ENCODE measurements around the gene CHST8. TPM values are rescaled to one million over a fixed set of nuclear protein-coding genes. Genes with fewer than 3 reads are reported as not detected.

The CHST8 gene
- total and polyA plus RNA-seq, 4 donors: 0.09 to 0.67 (median 0.24) TPM

- Histone ChIP-seq H3K4me1 (ENCODE audit: control insufficient read depth in 5 of 5, insufficient read depth in 5 of 5, low read length in 5 of 5) (peaks cover 0 to 2% (median 0%) of the 10 kb centered on the region in 5 donors), H3K27ac (ENCODE audit: low read depth in 1 of 2, low read length in 1 of 2) (no peak overlapping the region), H3K9ac (ENCODE audit: insufficient read depth in 1 of 2, low read length in 2 of 2) (no peak overlapping the region), H3K27me3 (ENCODE audit: control insufficient read depth in 3 of 3, insufficient read depth in 3 of 3, low read length in 2 of 3) (no peaks in the 10 kb centered on the region), H3K4me3 (no peak overlapping the region), H3K36me3 (ENCODE audit: control insufficient read depth in 4 of 4, insufficient read depth in 4 of 4, low read length in 4 of 4) (no peaks in the 10 kb centered on the region), H3K9me3 (ENCODE audit: control insufficient read depth in 4 of 4, insufficient read depth in 3 of 4, low read length in 3 of 4) (no peaks in the 10 kb centered on the region)
- no peak for ATAC-seq (ENCODE audit: insufficient read depth, low FRiP score)
- peak; percentile 71 for TF ChIP-seq CTCF (IDR thresholded peaks at IDR 0.05; ENCODE audit: control extremely low read depth, extremely low read depth)
- DNase-seq: peak; percentile 49 to 60 (median 55)
- WGBS, 2 donors: 34 to 35% methylated on average over 19 of the region's 19 CpGs
Observed at GRCh38 chr19:33771384-33772101, 149.8 kb downstream of the CHST8 start.

DNA sequence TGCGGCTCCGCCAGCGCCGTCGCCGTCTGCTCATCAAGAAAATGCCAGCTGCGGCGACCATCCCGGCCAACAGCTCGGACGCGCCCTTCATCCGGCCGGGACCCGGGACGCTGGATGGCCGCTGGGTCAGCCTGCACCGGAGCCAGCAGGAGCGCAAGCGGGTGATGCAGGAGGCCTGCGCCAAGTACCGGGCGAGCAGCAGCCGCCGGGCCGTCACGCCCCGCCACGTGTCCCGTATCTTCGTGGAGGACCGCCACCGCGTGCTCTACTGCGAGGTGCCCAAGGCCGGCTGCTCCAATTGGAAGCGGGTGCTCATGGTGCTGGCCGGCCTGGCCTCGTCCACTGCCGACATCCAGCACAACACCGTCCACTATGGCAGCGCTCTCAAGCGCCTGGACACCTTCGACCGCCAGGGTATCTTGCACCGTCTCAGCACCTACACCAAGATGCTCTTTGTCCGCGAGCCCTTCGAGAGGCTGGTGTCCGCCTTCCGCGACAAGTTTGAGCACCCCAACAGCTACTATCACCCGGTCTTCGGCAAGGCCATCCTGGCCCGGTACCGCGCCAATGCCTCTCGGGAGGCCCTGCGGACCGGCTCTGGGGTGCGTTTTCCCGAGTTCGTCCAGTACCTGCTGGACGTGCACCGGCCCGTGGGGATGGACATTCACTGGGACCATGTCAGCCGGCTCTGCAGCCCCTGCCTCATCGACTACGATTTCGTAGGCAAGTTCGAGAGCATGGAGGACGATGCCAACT, 150.5 kb downstream of the CHST8 start:
- Histone ChIP-seq H3K4me3 (no peak overlapping the region), H3K4me1 (ENCODE audit: control insufficient read depth in 5 of 5, insufficient read depth in 5 of 5, low read length in 5 of 5) (peaks cover 0 to 2% (median 0%) of the 10 kb centered on the region in 5 donors), H3K27ac (ENCODE audit: low read depth in 1 of 2, low read length in 1 of 2) (no peak overlapping the region), H3K9me3 (ENCODE audit: control insufficient read depth in 4 of 4, insufficient read depth in 3 of 4, low read length in 3 of 4) (no peaks in the 10 kb centered on the region), H3K36me3 (ENCODE audit: control insufficient read depth in 4 of 4, insufficient read depth in 4 of 4, low read length in 4 of 4) (no peaks in the 10 kb centered on the region), H3K27me3 (ENCODE audit: control insufficient read depth in 3 of 3, insufficient read depth in 3 of 3, low read length in 2 of 3) (no peaks in the 10 kb centered on the region), H3K9ac (ENCODE audit: insufficient read depth in 1 of 2, low read length in 2 of 2) (no peak overlapping the region)
- WGBS, 2 donors: 94 to 96% methylated on average over 72 of the region's 72 CpGs
- ATAC-seq (ENCODE audit: insufficient read depth, low FRiP score) (no peak), DNase-seq (no peak)
- no peak for TF ChIP-seq CTCF (IDR thresholded peaks at IDR 0.05; ENCODE audit: control extremely low read depth, extremely low read depth)

- H3K36me3 ChIP-seq (ENCODE audit: control insufficient read depth in 4 of 4, insufficient read depth in 4 of 4, low read length in 4 of 4): no peaks in the 10 kb centered on the region
- no peak overlapping the region for H3K27ac ChIP-seq (ENCODE audit: low read depth in 1 of 2, low read length in 1 of 2)
- H3K27me3 ChIP-seq (ENCODE audit: control insufficient read depth in 3 of 3, insufficient read depth in 3 of 3, low read length in 2 of 3): no peaks in the 10 kb centered on the region
- H3K4me3 ChIP-seq: no peak overlapping the region
- H3K9me3 ChIP-seq (ENCODE audit: control insufficient read depth in 4 of 4, insufficient read depth in 3 of 4, low read length in 3 of 4): no peaks in the 10 kb centered on the region
- no peak for TF ChIP-seq CTCF (IDR thresholded peaks at IDR 0.05; ENCODE audit: control extremely low read depth, extremely low read depth)
- ATAC-seq (ENCODE audit: insufficient read depth, low FRiP score) (no peak), DNase-seq (no peak)
- no peak overlapping the region for H3K9ac ChIP-seq (ENCODE audit: insufficient read depth in 1 of 2, low read length in 2 of 2)
- H3K4me1 ChIP-seq (ENCODE audit: control insufficient read depth in 5 of 5, insufficient read depth in 5 of 5, low read length in 5 of 5): no peaks in the 10 kb centered on the region
- WGBS, 2 donors: 94 to 96% methylated on average over 23 of the region's 23 CpGs
Observed at GRCh38 chr19:33772858-33773180, 151.1 kb downstream of the CHST8 start.

Measured in lung (tissue), 12 donors.